ENCODE measurements around the gene P3H4. TPM values are rescaled to one million over a fixed set of nuclear protein-coding genes. Genes with fewer than 3 reads are reported as not detected.

The P3H4 gene
- total and polyA plus RNA-seq, 10 of the 15 experiments (the other 5 are each of a cell fraction or from before 2014, with no cell fraction given) = 0.32 to 1.1 (median 0.64) TPM; not detected in 1

DNA sequence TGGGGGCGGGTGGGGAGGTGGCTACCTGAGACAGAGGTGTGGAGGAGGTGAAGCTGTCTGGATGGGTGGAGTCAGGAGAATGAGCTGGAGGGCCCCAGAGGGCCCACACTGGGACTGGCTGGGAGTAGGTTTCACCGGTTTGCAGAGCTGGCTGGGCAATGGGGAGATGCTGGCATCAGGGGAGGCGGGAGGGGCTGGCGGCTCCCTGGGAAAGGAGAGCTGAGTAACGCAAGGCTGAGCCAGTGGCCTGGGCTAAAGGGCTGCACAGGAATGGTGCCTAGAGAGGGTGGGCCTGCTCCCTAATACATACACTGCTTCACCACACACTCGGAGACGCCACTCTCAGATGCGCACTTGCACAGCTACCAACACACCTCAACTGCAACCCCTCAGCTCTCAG is 12.4 kb downstream of the P3H4 start:
- Histone ChIP-seq H3K36me3 (ENCODE audit: control insufficient read depth in 2 of 2, insufficient read depth in 2 of 2, low read length in 1 of 2) (no peaks in the 10 kb centered on the region), H3K9me3 (replicated peaks; ENCODE audit: control insufficient read depth, insufficient read depth, low read length) (no peaks in the 10 kb centered on the region), H3K79me2 (ENCODE audit: control insufficient read depth, insufficient read depth, low read length) (no peaks in the 10 kb centered on the region), H3K9ac (ENCODE audit: control insufficient read depth, insufficient read depth, low read length) (no peak overlapping the region), H3K27me3 (replicated peaks in 1 of 2; ENCODE audit: control insufficient read depth in 2 of 2, insufficient read depth in 2 of 2, low read length in 1 of 2) (no peaks in the 10 kb centered on the region), H4K20me1 (ENCODE audit: control insufficient read depth, insufficient read depth) (no peaks in the 10 kb centered on the region), H3K4me1 (ENCODE audit: control insufficient read depth, insufficient read depth, low read length) (no peaks in the 10 kb centered on the region), H3K27ac (ENCODE audit: control insufficient read depth, insufficient read depth) (no peak overlapping the region), H2AFZ (ENCODE audit: control insufficient read depth, low read depth, low read length) (no peak overlapping the region), H3K4me2 (ENCODE audit: control insufficient read depth, insufficient read depth) (no peak overlapping the region), H3K4me3 (no peak overlapping the region)
- ChIA-PET POLR2A (no interaction called here), CTCF (interaction anchor here (0.7 to 4.4 kb wide), 4 partner anchors 10 to 62 kb away, joined by 3 to 25 read pairs (median 14); partner anchors contain the start of gene JUP), RAD21 (ENCODE audit: unreplicated experiment) (interaction anchor here (0.6 to 2.7 kb wide), 3 partner anchors 62 to 68 kb away, joined by 3 to 12 read pairs (median 4); no protein-coding TSS in a partner anchor), SMC1A (ENCODE audit: uncharacterized antibody, unreplicated experiment) (interaction anchor here (2.5 kb wide), 1 partner anchor 62 kb away, joined by 9 read pairs; no protein-coding TSS in a partner anchor)
- WGBS (ENCODE audit: insufficient coverage, insufficient replicate concordance, low lambda C conversion rate, missing lambda C conversion rate) = 61% methylated on average over 8 of the region's 8 CpGs
- BruUV-seq (replicated peaks) = no TSS peak
- no peak for DNase-seq (ENCODE audit: low read depth, low spot score)
- intact Hi-C loops (cut with micrococcal nuclease; ENCODE audit: unreplicated experiment) = no loop called here
- no peak for ATAC-seq
- in situ Hi-C loops (cut with MboI) = no loop called here
- FAIRE-seq = no peak
- TF ChIP-seq, protein P1, sequence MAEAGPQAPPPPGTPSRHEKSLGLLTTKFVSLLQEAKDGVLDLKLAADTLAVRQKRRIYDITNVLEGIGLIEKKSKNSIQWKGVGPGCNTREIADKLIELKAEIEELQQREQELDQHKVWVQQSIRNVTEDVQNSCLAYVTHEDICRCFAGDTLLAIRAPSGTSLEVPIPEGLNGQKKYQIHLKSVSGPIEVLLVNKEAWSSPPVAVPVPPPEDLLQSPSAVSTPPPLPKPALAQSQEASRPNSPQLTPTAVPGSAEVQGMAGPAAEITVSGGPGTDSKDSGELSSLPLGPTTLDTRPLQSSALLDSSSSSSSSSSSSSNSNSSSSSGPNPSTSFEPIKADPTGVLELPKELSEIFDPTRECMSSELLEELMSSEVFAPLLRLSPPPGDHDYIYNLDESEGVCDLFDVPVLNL (IDR thresholded peaks at IDR 0.05; ENCODE audit: low read depth, low read length) = no peak
- TF ChIP-seq ZSCAN29 (IDR thresholded peaks at IDR 0.05) (no peak), ZBED1 (IDR thresholded peaks at IDR 0.05; ENCODE audit: borderline replicate concordance) (no peak), PML (IDR thresholded peaks at IDR 0.05; ENCODE audit: low read length) (no peak), CHD2 (IDR thresholded peaks at IDR 0.05; ENCODE audit: borderline replicate concordance, low read depth, low read length) (no peak), ZNF24 (IDR thresholded peaks at IDR 0.05) (no peak), FOS (IDR thresholded peaks at IDR 0.05; ENCODE audit: borderline replicate concordance, extremely low read depth, insufficient read length) (no peak), SRF (IDR thresholded peaks at IDR 0.05; ENCODE audit: low read depth in 2 of 2, low read length in 2 of 2) (no peak), RBBP5 (conservative IDR thresholded peaks at IDR 0.05) (no peak), MTA3 (IDR thresholded peaks at IDR 0.05; ENCODE audit: borderline replicate concordance, low read length) (no peak), ATF7 (IDR thresholded peaks at IDR 0.05; ENCODE audit: low read depth) (no peak), NKRF (conservative IDR thresholded peaks at IDR 0.05) (no peak), IRF4 (IDR thresholded peaks at IDR 0.05; ENCODE audit: low read depth, low read length) (no peak), IRF5 (IDR thresholded peaks at IDR 0.05; ENCODE audit: borderline replicate concordance) (no peak), POU2F2 (IDR thresholded peaks at IDR 0.05; ENCODE audit: borderline replicate concordance, low read depth, low read length) (no peak), HSF1 (IDR thresholded peaks at IDR 0.05; ENCODE audit: low read depth, low read length) (no peak), SREBF1 (IDR thresholded peaks at IDR 0.05; ENCODE audit: low read length) (no peak)
- TF ChIP-seq, protein P2, sequence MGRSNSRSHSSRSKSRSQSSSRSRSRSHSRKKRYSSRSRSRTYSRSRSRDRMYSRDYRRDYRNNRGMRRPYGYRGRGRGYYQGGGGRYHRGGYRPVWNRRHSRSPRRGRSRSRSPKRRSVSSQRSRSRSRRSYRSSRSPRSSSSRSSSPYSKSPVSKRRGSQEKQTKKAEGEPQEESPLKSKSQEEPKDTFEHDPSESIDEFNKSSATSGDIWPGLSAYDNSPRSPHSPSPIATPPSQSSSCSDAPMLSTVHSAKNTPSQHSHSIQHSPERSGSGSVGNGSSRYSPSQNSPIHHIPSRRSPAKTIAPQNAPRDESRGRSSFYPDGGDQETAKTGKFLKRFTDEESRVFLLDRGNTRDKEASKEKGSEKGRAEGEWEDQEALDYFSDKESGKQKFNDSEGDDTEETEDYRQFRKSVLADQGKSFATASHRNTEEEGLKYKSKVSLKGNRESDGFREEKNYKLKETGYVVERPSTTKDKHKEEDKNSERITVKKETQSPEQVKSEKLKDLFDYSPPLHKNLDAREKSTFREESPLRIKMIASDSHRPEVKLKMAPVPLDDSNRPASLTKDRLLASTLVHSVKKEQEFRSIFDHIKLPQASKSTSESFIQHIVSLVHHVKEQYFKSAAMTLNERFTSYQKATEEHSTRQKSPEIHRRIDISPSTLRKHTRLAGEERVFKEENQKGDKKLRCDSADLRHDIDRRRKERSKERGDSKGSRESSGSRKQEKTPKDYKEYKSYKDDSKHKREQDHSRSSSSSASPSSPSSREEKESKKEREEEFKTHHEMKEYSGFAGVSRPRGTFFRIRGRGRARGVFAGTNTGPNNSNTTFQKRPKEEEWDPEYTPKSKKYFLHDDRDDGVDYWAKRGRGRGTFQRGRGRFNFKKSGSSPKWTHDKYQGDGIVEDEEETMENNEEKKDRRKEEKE (IDR thresholded peaks at IDR 0.05) = no peak

Data from GM12878 (cell line).